Gastroesophageal sphincter (tissue), 3 donors: Measurements from ENCODE around the gene MFNG.

Experiments used
- CTCF ChIP-seq, 4 experiments: fragments of 200-600 bp in 2 of 4; fragments of 450-650 bp in 2 of 4; sonication (generic) in 1 of 4; IDR thresholded peaks; one replicate each; pipeline ENCODE4 v1.5.1; 2017 to 2019; ENCODE audit warnings: antibody characterized with exemption in 4 of 4, mild to moderate bottlenecking in 2 of 4, moderate library complexity in 2 of 4
- POLR2AphosphoS5 ChIP-seq: sonication (generic); formaldehyde crosslinking; IDR thresholded peaks from one replicate; pipeline ENCODE4 v1.6.1; 2017; ENCODE audit warnings: antibody characterized with exemption

- TF ChIP-seq POLR2AphosphoS5 (no peak), CTCF (IDR thresholded peaks at IDR 0.05) (no peak)
These were observed 23.7 kb downstream of the MFNG start for GRCh38 chr22:37462436-37462835.
